ENCODE data around the gene PDE8B. TPM values are rescaled to one million over a fixed set of nuclear protein-coding genes. Genes with fewer than 3 reads are reported as not detected.

PDE8B gene
- total RNA-seq, 3 donors from 2014 or later = 4.9 to 57.1 (median 8.6) TPM

DNA sequence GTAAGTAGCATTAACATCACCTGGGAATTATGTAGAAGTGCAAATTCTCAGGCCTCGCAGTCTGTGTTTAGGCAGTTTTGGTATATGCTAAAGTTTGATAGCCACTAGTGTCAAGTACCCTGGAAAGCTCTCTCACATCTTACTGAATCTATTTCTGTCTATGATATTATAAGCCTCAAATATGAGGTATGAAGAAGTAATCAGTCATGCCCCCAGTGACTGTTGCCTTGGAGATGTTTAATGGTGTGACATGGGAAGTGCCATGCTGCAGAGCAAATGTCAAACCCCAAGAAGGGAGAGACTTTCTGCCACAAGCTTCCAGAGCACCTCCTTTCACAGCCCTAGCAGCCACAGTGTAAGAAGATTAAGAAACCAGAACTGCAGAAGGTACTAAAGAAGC is 9.8 kb upstream of the PDE8B start:
- Histone ChIP-seq H3K9me3 (peaks cover 0 to 4% of the 10 kb centered on the region in 2 donors), H3K27me3 (no peaks in the 10 kb centered on the region), H3K4me3 (no peak overlapping the region), H3K36me3 (no peaks in the 10 kb centered on the region), H3K27ac (no peak overlapping the region), H3K4me1 (no peaks in the 10 kb centered on the region)
- intact Hi-C loops (cut with DNase I; ENCODE audit: low total_unique reads) = no loop called here
- TF ChIP-seq POLR2AphosphoS5 (IDR thresholded peaks at IDR 0.05) = no peak
- TF ChIP-seq POLR2A (IDR thresholded peaks at IDR 0.05) = no peak
- TF ChIP-seq CTCF (IDR thresholded peaks at IDR 0.05) = no peak
- no peak for DNase-seq (ENCODE audit: low spot score in 2 of 2)

GRCh38 chr5:77202145-77202544 is 8.3 kb upstream of the PDE8B start:
- H3K27ac ChIP-seq = no peak overlapping the region
- TF ChIP-seq POLR2AphosphoS5 (IDR thresholded peaks at IDR 0.05) (no peak), CTCF (IDR thresholded peaks at IDR 0.05) (no peak), POLR2A (IDR thresholded peaks at IDR 0.05) (no peak)
- no peak for DNase-seq (ENCODE audit: low spot score in 2 of 2)
- no peaks in the 10 kb centered on the region for H3K4me1 ChIP-seq
- intact Hi-C loops (cut with DNase I; ENCODE audit: low total_unique reads) = no loop called here
- no peak overlapping the region for H3K4me3 ChIP-seq
- H3K9me3 ChIP-seq = peaks cover 0 to 4% of the 10 kb centered on the region in 2 donors
- H3K36me3 ChIP-seq = no peaks in the 10 kb centered on the region
- no peaks in the 10 kb centered on the region for H3K27me3 ChIP-seq

DNA sequence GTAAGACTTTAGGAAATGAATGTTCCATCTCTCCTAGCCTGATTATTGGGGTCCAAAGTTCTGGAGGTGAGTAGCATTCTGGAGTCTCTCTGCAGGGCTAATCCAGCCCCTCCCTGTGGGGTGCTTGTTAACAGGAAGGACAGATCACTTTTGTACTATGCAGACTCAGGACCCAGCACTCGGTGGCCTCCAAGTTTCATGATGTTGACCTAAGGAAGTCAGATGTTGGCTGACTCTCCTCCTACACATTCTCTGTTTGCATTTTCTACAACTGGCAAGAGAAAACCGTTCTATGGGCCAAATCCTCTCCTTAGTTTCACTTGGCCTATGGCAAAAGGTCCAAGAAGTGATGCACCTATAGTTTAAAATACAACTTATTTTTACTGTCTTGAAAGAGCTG is 5.5 kb upstream of the PDE8B start:
- no peaks in the 10 kb centered on the region for H3K9me3 ChIP-seq
- no peak overlapping the region for H3K4me3 ChIP-seq
- TF ChIP-seq POLR2AphosphoS5 (IDR thresholded peaks at IDR 0.05) = no peak
- TF ChIP-seq CTCF (IDR thresholded peaks at IDR 0.05) = no peak
- TF ChIP-seq POLR2A (IDR thresholded peaks at IDR 0.05) = no peak
- no peaks in the 10 kb centered on the region for H3K4me1 ChIP-seq
- intact Hi-C loops (cut with DNase I; ENCODE audit: low total_unique reads) = no loop called here
- no peak overlapping the region for H3K27ac ChIP-seq
- no peaks in the 10 kb centered on the region for H3K36me3 ChIP-seq
- no peaks in the 10 kb centered on the region for H3K27me3 ChIP-seq
- no peak for DNase-seq (ENCODE audit: low spot score in 2 of 2)

DNA sequence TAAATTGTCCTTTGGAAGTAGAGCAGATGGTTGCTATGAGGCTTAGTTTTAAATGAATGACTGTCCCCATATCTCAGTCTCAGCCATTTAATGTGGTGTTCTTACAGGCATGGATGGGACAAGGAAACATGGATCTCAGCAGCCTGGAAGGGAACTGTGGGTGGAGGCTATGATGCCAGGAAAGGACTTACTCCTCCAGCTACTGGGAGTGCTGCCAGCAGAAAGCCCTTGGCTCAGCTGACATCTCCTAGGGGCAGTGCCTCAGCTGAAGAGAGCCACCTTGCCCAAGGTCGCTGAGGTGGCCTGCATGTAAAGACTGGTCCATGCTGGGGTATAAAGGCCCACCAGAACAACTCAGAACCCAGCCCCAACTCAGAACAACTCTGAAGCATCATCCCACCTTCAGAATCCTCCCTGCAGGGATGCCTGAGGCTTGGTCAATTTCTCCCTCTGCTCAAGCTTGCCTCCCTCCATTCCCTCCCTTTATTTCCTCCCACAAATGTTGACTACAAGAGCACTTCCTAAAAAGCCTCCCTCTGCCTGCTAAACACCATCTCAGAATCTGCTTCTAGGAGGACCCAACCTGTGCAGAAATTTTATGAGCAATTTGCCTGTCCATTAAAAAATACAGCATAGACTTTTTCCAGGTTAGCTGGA is 1.8 kb upstream of the PDE8B start:
- Histone ChIP-seq H3K36me3 (no peaks in the 10 kb centered on the region), H3K27ac (no peak overlapping the region), H3K27me3 (no peaks in the 10 kb centered on the region), H3K9me3 (no peaks in the 10 kb centered on the region), H3K4me1 (no peaks in the 10 kb centered on the region), H3K4me3 (no peak overlapping the region)
- no peak for DNase-seq (ENCODE audit: low spot score in 2 of 2)
- intact Hi-C loops (cut with DNase I; ENCODE audit: low total_unique reads) = no loop called here
- TF ChIP-seq CTCF (IDR thresholded peaks at IDR 0.05) (no peak), POLR2AphosphoS5 (IDR thresholded peaks at IDR 0.05) (no peak), POLR2A (IDR thresholded peaks at IDR 0.05) (no peak)

GRCh38 chr5:77209495-77210090 is 887 bp upstream of the PDE8B start:
- intact Hi-C loops (cut with DNase I; ENCODE audit: low total_unique reads) = no loop called here
- H3K27ac ChIP-seq = no peak overlapping the region
- no peak for DNase-seq (ENCODE audit: low spot score in 2 of 2)
- H3K4me3 ChIP-seq = peak overlapping the region; percentile 45 to 88 (median 63)
- H3K36me3 ChIP-seq = no peaks in the 10 kb centered on the region
- no peak for TF ChIP-seq POLR2A (IDR thresholded peaks at IDR 0.05)
- TF ChIP-seq POLR2AphosphoS5 (IDR thresholded peaks at IDR 0.05) = no peak
- no peak for TF ChIP-seq CTCF (IDR thresholded peaks at IDR 0.05)
- H3K9me3 ChIP-seq = no peaks in the 10 kb centered on the region
- H3K27me3 ChIP-seq = no peaks in the 10 kb centered on the region
- H3K4me1 ChIP-seq = no peaks in the 10 kb centered on the region
